Measurements from ENCODE around the gene HAS3. TPM values are rescaled to one million over a fixed set of nuclear protein-coding genes. Genes with fewer than 3 reads are reported as not detected.

The HAS3 gene
- total RNA-seq, 2 donors from 2014 or later: 0.11 to 0.28 TPM

DNA sequence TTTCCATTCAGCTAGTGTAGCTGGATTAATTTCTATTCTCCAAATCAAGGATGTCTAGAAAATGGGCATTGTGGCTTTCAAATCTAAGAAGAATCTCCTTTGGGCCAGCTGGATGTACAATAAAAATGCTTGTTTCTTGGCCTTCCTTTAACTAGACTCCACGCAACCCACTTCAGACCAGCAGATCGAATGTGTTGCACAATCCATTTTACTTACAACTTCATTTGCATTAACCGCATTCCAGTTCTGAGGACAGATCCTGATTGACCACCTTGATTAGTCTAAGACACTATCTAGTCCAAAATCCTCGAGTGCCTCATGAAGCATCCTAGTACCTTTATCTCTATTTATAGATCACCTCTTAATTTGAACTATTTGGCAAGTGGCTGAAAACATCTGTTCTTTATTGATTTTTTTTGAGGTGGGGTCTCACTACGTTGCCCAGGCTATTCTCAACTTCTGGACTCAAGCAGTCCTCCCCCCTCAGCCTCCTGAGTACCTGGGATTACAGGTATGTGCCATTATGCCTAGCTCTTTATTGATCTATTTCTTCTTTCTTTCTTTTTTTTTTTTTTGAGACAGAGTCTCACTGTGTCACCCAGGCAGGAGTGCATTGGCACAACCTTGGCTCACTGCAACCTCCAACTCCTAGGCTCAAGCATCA lies 20.3 kb upstream of the HAS3 start:
- no peak overlapping the region for H3K27ac ChIP-seq
- no peaks in the 10 kb centered on the region for H3K27me3 ChIP-seq

GRCh38 chr16:69087161-69087581 lies 18.3 kb upstream of the HAS3 start:
- Histone ChIP-seq H3K4me3 (no peak overlapping the region), H3K9me3 (no peaks in the 10 kb centered on the region), H3K36me3 (no peaks in the 10 kb centered on the region), H3K4me1 (peaks cover 0 to 7% of the 10 kb centered on the region in 2 donors), H3K27ac (no peak overlapping the region), H3K27me3 (no peaks in the 10 kb centered on the region)
- DNase-seq (ENCODE audit: low spot score): no peak
- no peak for TF ChIP-seq CTCF (IDR thresholded peaks at IDR 0.05)

More for the DNA sequence above, 20.3 kb upstream of the HAS3 start:
- Histone ChIP-seq H3K4me3 (no peak overlapping the region), H3K36me3 (no peaks in the 10 kb centered on the region), H3K9me3 (no peaks in the 10 kb centered on the region), H3K4me1 (peaks cover 0 to 7% of the 10 kb centered on the region in 2 donors)
- DNase-seq (ENCODE audit: low spot score): no peak
- TF ChIP-seq CTCF (IDR thresholded peaks at IDR 0.05): no peak

GRCh38 chr16:69088684-69089083 lies 16.8 kb upstream of the HAS3 start:
- Histone ChIP-seq H3K9me3 (no peaks in the 10 kb centered on the region), H3K27ac (no peak overlapping the region), H3K4me3 (no peak overlapping the region), H3K36me3 (no peaks in the 10 kb centered on the region), H3K27me3 (no peaks in the 10 kb centered on the region), H3K4me1 (peaks cover 0 to 7% of the 10 kb centered on the region in 2 donors)
- TF ChIP-seq CTCF (IDR thresholded peaks at IDR 0.05): no peak
- DNase-seq (ENCODE audit: low spot score): no peak

DNA sequence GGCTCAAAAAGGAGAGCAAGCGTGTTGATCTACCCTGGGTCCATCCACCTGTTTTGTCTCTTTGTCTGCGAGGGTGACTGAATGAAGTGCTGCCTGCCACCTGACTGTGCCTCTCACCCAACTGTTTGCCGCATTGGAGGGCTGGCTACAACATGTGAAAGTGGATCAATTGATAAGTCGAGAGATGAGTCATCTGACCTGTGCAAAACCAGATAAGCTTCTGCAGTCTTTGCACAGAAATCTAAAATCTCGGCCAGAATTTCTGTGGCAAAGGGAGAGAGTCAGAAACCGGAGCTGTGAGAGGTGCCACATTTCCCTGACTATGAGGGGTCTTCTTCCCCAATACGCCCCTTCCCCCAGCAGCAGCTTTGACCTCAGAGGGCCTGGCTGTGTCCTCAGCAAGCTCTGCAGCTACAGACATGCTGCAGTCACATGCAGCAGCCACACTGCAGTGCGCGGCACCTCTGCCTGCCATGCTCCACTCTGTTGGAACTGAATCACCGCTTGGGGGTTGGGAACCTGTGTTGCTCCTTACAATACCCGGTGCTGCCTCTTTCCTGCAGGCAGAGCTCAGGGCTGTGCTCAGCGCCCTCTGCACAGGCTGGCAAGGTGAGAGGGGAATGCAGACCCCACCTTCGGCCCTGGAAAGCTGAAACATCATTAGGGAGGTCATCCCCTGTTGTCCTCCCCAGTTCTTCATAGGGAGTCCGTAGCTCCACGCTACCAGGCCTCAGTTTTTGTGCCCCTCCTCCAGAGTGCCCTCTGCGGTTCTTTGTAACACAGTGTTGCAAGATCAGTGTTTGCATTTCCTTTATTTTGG lies 16.2 kb upstream of the HAS3 start:
- no peaks in the 10 kb centered on the region for H3K36me3 ChIP-seq
- no peaks in the 10 kb centered on the region for H3K27me3 ChIP-seq
- no peak for TF ChIP-seq CTCF (IDR thresholded peaks at IDR 0.05)
- no peak overlapping the region for H3K4me3 ChIP-seq
- no peaks in the 10 kb centered on the region for H3K9me3 ChIP-seq
- DNase-seq (ENCODE audit: low spot score): no peak
- peaks cover 0 to 4% of the 10 kb centered on the region in 2 donors for H3K4me1 ChIP-seq
- no peak overlapping the region for H3K27ac ChIP-seq

- Histone ChIP-seq H3K9me3 (no peaks in the 10 kb centered on the region), H3K4me1 (no peaks in the 10 kb centered on the region), H3K27ac (no peak overlapping the region), H3K27me3 (no peaks in the 10 kb centered on the region), H3K36me3 (no peaks in the 10 kb centered on the region), H3K4me3 (no peak overlapping the region)
- TF ChIP-seq CTCF (IDR thresholded peaks at IDR 0.05): no peak
- DNase-seq (ENCODE audit: low spot score): no peak
These were observed 11.5 kb upstream of the HAS3 start for GRCh38 chr16:69093974-69094373.

All from right atrium auricular region (tissue), 2 donors.